ENCODE results near the gene SEMA6D.

DNA sequence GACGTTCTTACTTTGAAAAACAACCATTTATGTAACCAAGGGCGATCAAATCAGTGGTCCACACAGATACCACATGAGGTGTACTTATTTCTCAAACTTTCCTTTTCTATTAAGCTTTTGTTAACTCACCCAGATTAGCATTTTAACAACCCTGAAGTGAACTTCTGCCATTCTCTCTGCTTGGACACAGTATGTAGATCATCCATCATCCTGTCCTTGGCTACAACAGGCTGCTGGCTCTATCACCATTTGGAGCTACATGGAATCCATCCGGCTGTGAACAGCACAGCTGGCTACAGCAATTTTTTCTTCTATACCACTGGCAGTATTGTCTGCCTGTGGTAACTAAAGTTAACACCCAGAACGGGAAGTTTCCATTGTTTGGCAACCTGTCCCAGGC, 4.4 kb downstream of the SEMA6D start:
- no peak for TF ChIP-seq POLR2A (IDR thresholded peaks at IDR 0.05)
- TF ChIP-seq, protein P1, sequence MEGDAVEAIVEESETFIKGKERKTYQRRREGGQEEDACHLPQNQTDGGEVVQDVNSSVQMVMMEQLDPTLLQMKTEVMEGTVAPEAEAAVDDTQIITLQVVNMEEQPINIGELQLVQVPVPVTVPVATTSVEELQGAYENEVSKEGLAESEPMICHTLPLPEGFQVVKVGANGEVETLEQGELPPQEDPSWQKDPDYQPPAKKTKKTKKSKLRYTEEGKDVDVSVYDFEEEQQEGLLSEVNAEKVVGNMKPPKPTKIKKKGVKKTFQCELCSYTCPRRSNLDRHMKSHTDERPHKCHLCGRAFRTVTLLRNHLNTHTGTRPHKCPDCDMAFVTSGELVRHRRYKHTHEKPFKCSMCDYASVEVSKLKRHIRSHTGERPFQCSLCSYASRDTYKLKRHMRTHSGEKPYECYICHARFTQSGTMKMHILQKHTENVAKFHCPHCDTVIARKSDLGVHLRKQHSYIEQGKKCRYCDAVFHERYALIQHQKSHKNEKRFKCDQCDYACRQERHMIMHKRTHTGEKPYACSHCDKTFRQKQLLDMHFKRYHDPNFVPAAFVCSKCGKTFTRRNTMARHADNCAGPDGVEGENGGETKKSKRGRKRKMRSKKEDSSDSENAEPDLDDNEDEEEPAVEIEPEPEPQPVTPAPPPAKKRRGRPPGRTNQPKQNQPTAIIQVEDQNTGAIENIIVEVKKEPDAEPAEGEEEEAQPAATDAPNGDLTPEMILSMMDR (IDR thresholded peaks at IDR 0.05) = no peak

All from transverse colon (tissue), 3 donors.